Ishikawa (cell line): ENCODE measurements around the gene ADGRG1.

ENCODE experiments used
- CEBPB ChIP-seq: IDR thresholded peaks from 2 replicates; pipeline ENCODE4 v1.6.1; 2012
- CREB1 ChIP-seq: IDR thresholded peaks from 2 replicates; pipeline ENCODE4 v1.6.1; 2012; ENCODE audit warnings: low read depth
- EGR1 ChIP-seq: IDR thresholded peaks from 2 replicates; pipeline ENCODE4 v1.6.1; 2012
- EP300 ChIP-seq: IDR thresholded peaks from 2 replicates; pipeline ENCODE4 v1.6.1; 2012; ENCODE audit warnings: borderline replicate concordance
- FOXM1 ChIP-seq: IDR thresholded peaks from 2 replicates; pipeline ENCODE4 v1.6.1; 2012; ENCODE audit warnings: low read depth, borderline replicate concordance
- NFIC ChIP-seq: IDR thresholded peaks from 2 replicates; pipeline ENCODE4 v1.6.1; 2012
- RAD21 ChIP-seq: IDR thresholded peaks from 2 replicates; pipeline ENCODE4 v1.6.1; 2012; ENCODE audit warnings: low read depth
- REST ChIP-seq: IDR thresholded peaks from 2 replicates; pipeline ENCODE4 v1.6.1; 2012; ENCODE audit warnings: low read depth, mild to moderate bottlenecking
- TAF1 ChIP-seq: IDR thresholded peaks from 2 replicates; pipeline ENCODE4 v1.6.1; 2012; ENCODE audit warnings: low read depth, mild to moderate bottlenecking
- TCF12 ChIP-seq: IDR thresholded peaks from 2 replicates; pipeline ENCODE4 v1.6.1; 2012; ENCODE audit warnings: low read depth
- TEAD4 ChIP-seq: IDR thresholded peaks from 2 replicates; pipeline ENCODE4 v1.6.1; 2012
- USF1 ChIP-seq: IDR thresholded peaks from 2 replicates; pipeline ENCODE4 v1.6.1; 2012
- YY1 ChIP-seq: IDR thresholded peaks from 2 replicates; pipeline ENCODE4 v1.6.1; 2012; ENCODE audit warnings: low read depth
- ZBTB7A ChIP-seq: IDR thresholded peaks from 2 replicates; pipeline ENCODE4 v1.6.1; 2012; ENCODE audit warnings: low read depth
- TF ChIP-seq, protein P1 (sequence below): IDR thresholded peaks from 2 replicates; pipeline ENCODE4 v1.6.1; 2012

The ADGRG1 gene

GRCh38 chr16:57704905-57705852 is 76.7 kb downstream of the ADGRG1 start:
- TF ChIP-seq YY1 (no peak), REST (no peak), TCF12 (no peak), NFIC (no peak), TAF1 (no peak), EGR1 (no peak), CREB1 (no peak), USF1 (no peak), CEBPB (no peak), EP300 (no peak), RAD21 (no peak), FOXM1 (no peak), ZBTB7A (no peak)
- TF ChIP-seq, protein P1, sequence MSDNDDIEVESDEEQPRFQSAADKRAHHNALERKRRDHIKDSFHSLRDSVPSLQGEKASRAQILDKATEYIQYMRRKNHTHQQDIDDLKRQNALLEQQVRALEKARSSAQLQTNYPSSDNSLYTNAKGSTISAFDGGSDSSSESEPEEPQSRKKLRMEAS, result no peak

- TF ChIP-seq, protein P1, result no peak
- TF ChIP-seq CEBPB (no peak), ZBTB7A (no peak), RAD21 (no peak), REST (no peak), EP300 (no peak), FOXM1 (no peak), NFIC (no peak), TEAD4 (no peak)
These were observed 78.3 kb downstream of the ADGRG1 start for GRCh38 chr16:57706717-57707116.

DNA sequence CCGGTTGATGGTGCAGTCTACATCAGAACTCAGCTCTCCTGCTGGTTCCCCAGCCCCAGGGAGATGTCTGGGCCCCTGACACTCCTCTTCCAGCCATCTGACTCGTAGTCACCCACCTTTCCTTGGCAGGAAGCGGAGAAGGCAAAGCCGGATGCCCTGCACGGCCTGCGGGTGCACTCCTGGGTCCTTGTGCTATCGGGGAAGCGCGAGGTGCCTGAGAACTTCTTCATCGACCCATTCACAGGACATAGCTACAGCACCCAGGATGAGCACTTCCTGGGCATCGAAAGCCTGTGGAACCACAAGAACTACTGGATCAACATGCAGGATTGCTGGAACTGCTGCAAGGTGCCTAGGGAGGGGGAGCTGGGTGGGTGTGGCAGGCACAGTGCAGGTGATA is 78.9 kb downstream of the ADGRG1 start:
- TF ChIP-seq, protein P1, result no peak
- no peak for TF ChIP-seq TAF1
- TF ChIP-seq FOXM1, result no peak
- TF ChIP-seq YY1, result no peak
- no peak for TF ChIP-seq NFIC
- no peak for TF ChIP-seq RAD21
- TF ChIP-seq CEBPB, result no peak
- TF ChIP-seq ZBTB7A, result no peak
- no peak for TF ChIP-seq CREB1
- no peak for TF ChIP-seq TEAD4
- no peak for TF ChIP-seq TCF12
- no peak for TF ChIP-seq EGR1
- TF ChIP-seq USF1, result no peak
- no peak for TF ChIP-seq REST
- no peak for TF ChIP-seq EP300
